ENCODE data around the gene XPO1. TPM values are rescaled to one million over a fixed set of nuclear protein-coding genes. Genes with fewer than 3 reads are reported as not detected.

XPO1 gene
- total RNA-seq, 1 donor from 2014 or later = 66.4 TPM

DNA sequence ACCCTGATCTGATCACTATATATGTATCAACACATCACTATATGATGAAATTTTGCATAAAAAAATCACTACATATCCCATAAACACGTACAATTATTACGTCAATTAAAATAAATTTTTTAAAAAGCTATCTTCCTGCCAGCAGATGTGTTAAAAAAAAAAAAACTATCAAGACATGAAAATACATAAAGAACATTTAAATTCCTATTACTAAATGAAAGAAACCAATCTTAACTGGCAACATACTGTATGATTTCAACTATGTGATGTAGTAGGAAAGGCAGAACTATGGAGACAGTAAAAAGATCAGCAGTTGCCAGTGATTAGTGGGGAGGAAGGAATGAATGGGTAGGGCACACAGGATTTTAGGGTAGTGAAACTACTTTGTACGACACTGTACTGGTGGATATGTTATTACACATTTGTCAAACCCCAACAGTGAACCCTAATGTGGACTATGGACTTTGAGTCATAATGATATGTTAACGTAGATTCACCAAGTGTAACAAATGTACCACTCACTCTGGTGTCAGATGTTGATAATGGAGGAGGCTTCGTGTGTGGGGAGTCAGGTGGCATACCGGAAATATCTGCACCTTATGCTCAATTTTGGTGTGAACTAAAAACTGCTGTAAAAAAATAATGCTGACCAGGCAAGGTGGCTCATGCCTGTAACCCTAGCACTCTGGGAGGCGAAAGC, 94.7 kb downstream of the XPO1 start:
- DNase-seq (ENCODE audit: missing footprints) (no peak), ATAC-seq (no peak)
- intact Hi-C loops (cut with DNase I) = no loop called here

DNA sequence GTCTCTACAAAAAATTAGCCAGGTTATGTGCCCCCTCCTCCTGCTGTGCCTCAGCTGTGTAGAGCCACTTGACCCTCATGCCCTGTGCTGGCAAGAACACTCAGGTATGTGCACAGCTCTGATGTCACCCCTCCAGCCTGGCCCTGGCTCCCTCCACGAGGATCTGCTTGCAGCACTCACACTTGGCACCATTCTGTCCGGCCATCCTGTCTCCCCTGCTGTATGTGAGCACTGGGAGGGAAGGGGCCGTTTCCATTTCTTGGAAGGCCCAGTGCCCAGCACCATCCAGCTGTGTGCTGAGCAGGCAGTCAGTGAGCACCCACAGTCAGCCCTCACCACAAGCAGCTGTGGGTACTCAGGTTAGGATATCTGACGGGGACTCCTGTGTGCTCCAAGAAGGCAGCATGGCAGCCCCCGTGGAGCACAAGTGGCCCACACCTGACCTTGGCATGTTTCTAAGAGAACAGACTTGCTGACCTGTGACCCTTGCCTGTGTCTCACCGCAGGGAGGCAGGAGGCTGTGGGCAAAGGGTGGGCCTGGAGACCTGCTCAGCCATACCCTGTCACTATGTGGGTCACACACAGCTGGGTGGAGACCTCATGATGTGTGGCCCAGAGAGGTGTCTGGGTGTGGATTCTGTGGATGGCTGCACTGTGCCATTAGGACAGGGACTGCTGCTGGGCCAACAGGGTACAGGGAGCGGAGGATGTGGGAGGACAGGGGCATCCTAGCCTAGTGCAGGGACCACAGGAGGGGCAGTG, 98.7 kb downstream of the XPO1 start:
- ATAC-seq (peak; percentile 88), DNase-seq (ENCODE audit: missing footprints) (peak; percentile 71)
- intact Hi-C loops (cut with DNase I) = no loop called here

DNA sequence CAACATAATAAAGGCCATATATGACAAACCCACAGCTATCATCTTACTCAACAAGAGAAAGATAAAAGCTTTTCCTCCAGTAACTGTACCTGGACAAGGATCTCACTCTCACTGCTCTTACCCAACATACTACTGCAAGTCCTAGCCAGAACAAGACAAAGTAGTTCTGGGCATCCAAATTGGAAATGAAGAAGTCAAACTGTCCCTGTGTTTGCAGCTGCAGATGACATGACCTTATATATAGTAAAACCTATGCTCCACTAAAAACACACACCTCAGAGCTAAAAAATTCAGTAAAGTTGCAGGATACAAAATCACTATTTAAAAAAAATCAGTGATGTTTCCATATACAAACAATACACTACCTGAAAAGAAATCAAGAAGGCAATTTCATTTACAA, 99.5 kb downstream of the XPO1 start:
- no peak for DNase-seq (ENCODE audit: missing footprints)

DNA sequence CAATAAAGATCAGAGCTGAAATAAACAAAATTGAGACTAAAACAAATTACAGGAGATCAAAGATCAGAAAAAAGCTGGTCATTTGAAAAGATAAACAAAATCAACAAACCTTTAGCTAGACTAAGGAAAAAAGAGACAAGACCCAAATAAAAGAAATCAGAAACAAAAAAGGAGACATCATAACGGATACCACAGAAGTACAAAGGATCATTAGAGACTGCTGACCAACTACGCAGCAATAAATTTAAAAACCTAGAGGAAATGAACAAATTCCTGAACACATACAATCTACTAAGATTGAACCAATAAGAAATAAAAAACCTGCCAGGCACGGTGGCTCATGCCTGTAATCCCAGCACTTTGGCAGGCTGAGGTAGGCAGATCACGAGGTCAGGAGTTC, 101.0 kb downstream of the XPO1 start:
- ATAC-seq = no peak
- DNase-seq (ENCODE audit: missing footprints) = no peak
- intact Hi-C loops (cut with DNase I) = no loop called here

More for the DNA sequence above, 99.5 kb downstream of the XPO1 start:
- intact Hi-C loops (cut with DNase I) = no loop called here
- no peak for ATAC-seq

DNA sequence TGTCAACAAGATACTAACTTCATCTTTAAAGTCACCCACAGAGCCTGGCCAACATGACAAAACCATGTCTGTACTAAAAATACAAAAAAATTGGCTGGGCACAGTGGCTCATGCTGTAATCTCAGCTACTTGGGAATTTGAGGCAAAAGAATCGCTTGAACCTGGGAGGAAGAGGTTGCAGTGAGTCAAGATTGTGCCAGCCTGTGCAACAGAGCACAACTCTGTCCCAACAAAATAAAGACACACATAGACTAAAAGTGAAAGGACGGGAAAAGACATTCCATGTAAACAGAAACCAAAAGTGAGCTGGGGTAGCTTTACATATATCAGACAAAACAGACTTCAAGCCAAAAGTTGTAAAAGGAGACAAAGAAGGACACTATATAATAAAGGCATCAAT, 102.1 kb downstream of the XPO1 start:
- no peak for DNase-seq (ENCODE audit: missing footprints)
- ATAC-seq = no peak
- intact Hi-C loops (cut with DNase I) = no loop called here

DNA sequence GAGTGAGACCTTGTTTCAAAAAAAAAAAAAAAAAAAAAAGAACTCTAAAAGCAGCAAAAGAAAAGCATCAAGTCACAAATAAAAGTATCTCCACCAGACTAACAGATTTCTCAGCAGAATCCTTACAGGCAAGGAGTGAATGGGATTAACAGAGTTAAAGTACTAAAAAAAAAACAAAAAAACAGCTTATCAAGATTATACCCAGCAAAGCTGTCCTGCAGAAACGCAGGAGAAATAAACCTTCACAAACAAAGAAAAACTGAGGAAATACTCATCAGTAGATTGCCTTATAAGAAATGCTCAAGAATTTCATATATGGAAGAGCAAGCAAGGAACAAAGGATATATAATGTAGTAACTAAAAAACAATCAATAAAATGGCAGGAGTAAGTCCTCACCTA, 102.9 kb downstream of the XPO1 start:
- intact Hi-C loops (cut with DNase I) = no loop called here
- DNase-seq (ENCODE audit: missing footprints) (no peak), ATAC-seq (no peak)

DNA sequence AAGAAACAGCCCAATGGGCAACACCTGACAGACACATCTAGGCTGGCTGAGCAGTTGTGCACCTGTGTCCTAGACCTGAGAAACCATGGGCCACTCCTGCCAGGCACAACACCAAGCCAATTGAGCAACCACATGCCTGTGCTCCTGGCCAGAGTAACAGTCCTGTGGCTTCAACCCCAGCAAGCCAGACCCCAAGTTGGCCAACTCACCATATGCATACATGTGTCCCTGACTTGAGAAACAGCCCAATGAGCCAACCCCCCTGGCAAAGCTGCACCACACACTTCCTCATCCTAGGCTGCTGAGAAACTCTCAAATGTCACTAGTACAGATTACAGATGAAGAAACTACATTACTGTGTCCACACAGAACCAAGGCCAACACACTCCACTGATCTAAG, 103.8 kb downstream of the XPO1 start:
- DNase-seq (ENCODE audit: missing footprints) (peak; percentile 71), ATAC-seq (no peak)
- intact Hi-C loops (cut with DNase I) = no loop called here

DNA sequence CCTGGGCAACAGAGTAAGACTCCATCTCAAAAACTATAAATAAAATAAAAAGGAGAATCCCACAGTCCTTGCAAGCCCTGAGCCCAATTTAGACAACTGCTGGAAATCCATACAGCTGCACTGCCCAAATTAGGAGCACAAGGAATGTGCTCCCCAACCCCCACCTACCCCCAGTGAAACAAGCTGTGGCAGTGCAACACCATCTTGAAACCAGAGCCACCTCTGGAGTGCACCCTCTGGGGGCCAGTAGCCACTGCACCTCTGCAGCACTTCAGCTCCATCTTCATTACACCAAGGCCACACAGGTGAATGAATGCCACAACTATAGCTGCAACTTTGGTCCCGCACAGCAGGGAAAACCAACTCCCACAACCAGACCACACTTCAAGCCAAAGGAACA, 104.5 kb downstream of the XPO1 start:
- DNase-seq (ENCODE audit: missing footprints) (no peak), ATAC-seq (peak; percentile 21)
- intact Hi-C loops (cut with DNase I) = no loop called here

DNA sequence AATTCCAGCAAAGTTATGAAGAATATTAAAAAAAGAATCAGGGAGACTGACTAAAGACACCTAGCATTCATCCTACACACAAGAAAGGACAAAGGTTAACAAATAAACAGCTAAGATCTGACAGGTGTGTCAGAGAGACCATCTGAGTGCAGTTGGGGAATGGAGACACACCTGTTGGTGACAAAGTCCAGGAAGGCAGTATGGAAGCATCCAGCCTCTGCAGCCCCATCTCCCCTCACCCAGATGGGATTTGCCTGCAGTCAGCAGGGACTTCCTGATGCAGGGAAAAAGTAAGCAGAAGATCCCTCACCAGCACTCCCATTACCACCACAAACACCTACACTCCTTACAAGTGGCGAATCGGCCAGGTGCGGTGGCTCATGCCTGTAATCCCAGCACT, 105.2 kb downstream of the XPO1 start:
- no peak for ATAC-seq
- DNase-seq (ENCODE audit: missing footprints) = no peak
- intact Hi-C loops (cut with DNase I) = no loop called here

DNA sequence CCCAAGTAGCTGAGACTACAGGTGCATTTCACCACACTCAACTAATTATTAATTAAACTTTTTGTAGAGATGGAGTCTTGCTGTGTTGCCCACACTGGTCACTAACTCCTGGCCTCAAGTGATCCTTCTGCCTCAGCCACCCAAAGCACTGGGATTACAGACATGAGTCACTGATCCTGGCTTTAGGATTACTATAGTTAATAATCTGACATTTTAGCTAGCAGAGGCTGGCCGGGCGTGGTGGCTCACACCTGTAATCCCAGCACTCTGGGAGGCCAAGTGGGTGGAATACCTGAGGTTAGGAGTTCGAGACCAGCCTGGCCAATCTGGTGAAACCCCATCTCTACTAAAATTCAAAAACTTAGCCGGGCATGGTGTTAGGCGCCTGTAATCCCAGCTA, 106.8 kb downstream of the XPO1 start:
- DNase-seq (ENCODE audit: missing footprints) = no peak
- ATAC-seq = no peak
- intact Hi-C loops (cut with DNase I) = no loop called here

Other genes starting within 250 kb of the XPO1 start
- gene USP34, start 67.3 kb downstream of the XPO1 start, total RNA-seq = 45.7 TPM

All from Right ventricle myocardium inferior (tissue), 1 donor.